ENCODE data around the gene ETF1.

Gene ETF1

DNA sequence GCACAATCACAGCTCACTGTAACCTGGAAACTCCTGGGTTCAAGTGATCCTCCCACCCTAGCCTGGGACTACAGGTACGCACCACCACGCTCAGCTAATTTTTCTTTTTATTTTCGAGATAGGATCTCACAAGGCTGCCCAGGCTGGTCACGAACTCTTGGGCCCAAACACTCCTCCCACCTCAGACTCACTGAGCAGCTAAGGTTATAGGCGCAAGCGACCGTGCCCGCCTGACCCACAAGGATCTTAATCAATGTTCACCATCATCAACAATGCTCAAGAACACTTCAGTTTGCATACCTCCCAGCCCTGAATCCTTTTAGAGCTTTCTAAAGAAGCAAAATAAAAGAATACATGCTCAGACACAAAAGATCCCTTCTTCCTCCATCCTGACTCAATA is 13.2 kb downstream of the ETF1 start:
- H3K4me1 ChIP-seq (ENCODE audit: low read length): no peaks in the 10 kb centered on the region
- H3K4me3 ChIP-seq (ENCODE audit: low read length): no peak overlapping the region
- no peak overlapping the region for H3K9ac ChIP-seq (ENCODE audit: low read length)
- H3K9me2 ChIP-seq (replicated peaks; ENCODE audit: insufficient read depth, low read length): no peaks in the 10 kb centered on the region
- no peaks in the 10 kb centered on the region for H3F3A ChIP-seq (ENCODE audit: insufficient read depth, low read length)
- no peak overlapping the region for H3K27ac ChIP-seq (ENCODE audit: low read length)
- no peaks in the 10 kb centered on the region for H3K27me3 ChIP-seq (replicated peaks; ENCODE audit: insufficient read depth, low read length)
- no peak overlapping the region for H2AFZ ChIP-seq (ENCODE audit: low read length)
- no peak overlapping the region for H3K4me2 ChIP-seq (ENCODE audit: low read depth, low read length)
- H4K20me1 ChIP-seq (ENCODE audit: insufficient read depth, low read length): peaks cover 21% of the 10 kb centered on the region; the same call in 1 of the 2 replicates
- DNase-seq: no peak
- TF ChIP-seq EZH2phosphoT487 (IDR thresholded peaks at IDR 0.05; ENCODE audit: low read length) (no peak), EZH2 (optimal IDR thresholded peaks at IDR 0.05; ENCODE audit: low read depth, low read length) (no peak)
- TF ChIP-seq, protein P1, sequence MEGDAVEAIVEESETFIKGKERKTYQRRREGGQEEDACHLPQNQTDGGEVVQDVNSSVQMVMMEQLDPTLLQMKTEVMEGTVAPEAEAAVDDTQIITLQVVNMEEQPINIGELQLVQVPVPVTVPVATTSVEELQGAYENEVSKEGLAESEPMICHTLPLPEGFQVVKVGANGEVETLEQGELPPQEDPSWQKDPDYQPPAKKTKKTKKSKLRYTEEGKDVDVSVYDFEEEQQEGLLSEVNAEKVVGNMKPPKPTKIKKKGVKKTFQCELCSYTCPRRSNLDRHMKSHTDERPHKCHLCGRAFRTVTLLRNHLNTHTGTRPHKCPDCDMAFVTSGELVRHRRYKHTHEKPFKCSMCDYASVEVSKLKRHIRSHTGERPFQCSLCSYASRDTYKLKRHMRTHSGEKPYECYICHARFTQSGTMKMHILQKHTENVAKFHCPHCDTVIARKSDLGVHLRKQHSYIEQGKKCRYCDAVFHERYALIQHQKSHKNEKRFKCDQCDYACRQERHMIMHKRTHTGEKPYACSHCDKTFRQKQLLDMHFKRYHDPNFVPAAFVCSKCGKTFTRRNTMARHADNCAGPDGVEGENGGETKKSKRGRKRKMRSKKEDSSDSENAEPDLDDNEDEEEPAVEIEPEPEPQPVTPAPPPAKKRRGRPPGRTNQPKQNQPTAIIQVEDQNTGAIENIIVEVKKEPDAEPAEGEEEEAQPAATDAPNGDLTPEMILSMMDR (IDR thresholded peaks at IDR 0.05; ENCODE audit: low read length): no peak
- no peaks in the 10 kb centered on the region for H3K36me3 ChIP-seq (replicated peaks; ENCODE audit: insufficient read depth, low read length)
- H3K79me2 ChIP-seq (ENCODE audit: low read length): peaks cover 98% of the 10 kb centered on the region
- no peaks in the 10 kb centered on the region for H3K9me3 ChIP-seq (replicated peaks; ENCODE audit: insufficient read depth, low read length)

DNA sequence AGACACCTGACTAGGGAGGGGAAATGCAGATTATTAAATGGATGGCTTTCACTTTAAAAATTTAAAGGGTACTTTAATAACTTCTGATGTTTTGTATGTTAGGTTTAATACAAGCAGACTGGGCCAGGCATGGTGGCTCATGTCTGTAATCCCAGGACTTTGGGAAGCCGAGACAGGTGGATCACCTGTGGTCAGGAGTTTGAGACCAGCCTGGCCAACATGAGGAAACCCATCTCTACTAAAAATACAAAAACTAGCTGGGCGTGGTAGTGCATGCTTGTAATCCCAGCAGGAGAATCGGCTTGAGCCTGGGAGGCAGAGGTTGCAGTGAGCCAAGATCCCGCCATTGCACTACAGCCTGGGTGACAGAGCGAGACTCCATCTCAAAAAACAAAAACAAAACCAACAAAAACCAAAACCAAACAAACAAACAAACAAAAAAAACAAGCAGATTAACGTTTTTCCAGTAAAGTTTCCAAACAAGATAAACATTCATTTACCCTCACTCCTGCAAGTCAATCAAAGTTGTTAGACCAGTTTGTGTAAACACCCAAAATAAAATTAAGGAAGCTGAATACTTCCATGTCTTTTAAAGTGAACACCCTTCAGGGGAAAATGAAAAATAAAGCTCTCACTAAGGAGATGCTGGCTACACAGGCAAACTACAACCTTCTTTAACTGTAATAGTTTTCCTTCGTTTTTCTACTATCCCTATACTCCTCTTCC is 14.1 kb downstream of the ETF1 start:
- H4K20me1 ChIP-seq (ENCODE audit: insufficient read depth, low read length): peaks cover 21% of the 10 kb centered on the region; the same call in 1 of the 2 replicates
- H3K4me2 ChIP-seq (ENCODE audit: low read depth, low read length): no peak overlapping the region
- TF ChIP-seq EZH2 (optimal IDR thresholded peaks at IDR 0.05; ENCODE audit: low read depth, low read length) (no peak), EZH2phosphoT487 (IDR thresholded peaks at IDR 0.05; ENCODE audit: low read length) (no peak)
- TF ChIP-seq, protein P1 (IDR thresholded peaks at IDR 0.05; ENCODE audit: low read length): no peak
- H3K9ac ChIP-seq (ENCODE audit: low read length): no peak overlapping the region
- H3K4me1 ChIP-seq (ENCODE audit: low read length): no peaks in the 10 kb centered on the region
- no peak for DNase-seq
- H3K36me3 ChIP-seq (replicated peaks; ENCODE audit: insufficient read depth, low read length): no peaks in the 10 kb centered on the region
- H3K79me2 ChIP-seq (ENCODE audit: low read length): peaks cover 96% of the 10 kb centered on the region
- H2AFZ ChIP-seq (ENCODE audit: low read length): no peak overlapping the region
- H3F3A ChIP-seq (ENCODE audit: insufficient read depth, low read length): no peaks in the 10 kb centered on the region
- no peaks in the 10 kb centered on the region for H3K9me3 ChIP-seq (replicated peaks; ENCODE audit: insufficient read depth, low read length)
- no peak overlapping the region for H3K27ac ChIP-seq (ENCODE audit: low read length)
- H3K4me3 ChIP-seq (ENCODE audit: low read length): no peak overlapping the region
- no peaks in the 10 kb centered on the region for H3K27me3 ChIP-seq (replicated peaks; ENCODE audit: insufficient read depth, low read length)
- H3K9me2 ChIP-seq (replicated peaks; ENCODE audit: insufficient read depth, low read length): no peaks in the 10 kb centered on the region

DNA sequence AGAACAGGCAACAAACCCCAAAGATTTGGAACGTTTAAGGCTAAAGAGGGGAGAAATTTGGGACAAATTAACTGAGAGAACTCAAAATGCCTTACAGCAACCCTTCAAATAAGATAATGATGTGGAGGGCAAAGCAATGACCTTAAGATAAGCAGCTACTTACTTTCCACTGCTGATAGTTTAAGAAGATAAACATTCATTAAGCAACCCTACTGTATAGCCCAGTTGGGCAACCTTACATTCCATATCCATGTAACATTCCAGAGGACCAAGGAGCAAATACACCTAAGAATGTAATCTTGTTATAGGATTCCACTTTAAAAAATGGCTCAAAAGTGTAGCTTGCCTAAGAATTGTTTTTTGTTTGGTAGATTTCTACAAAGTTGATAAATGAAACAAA is 14.8 kb downstream of the ETF1 start:
- TF ChIP-seq EZH2phosphoT487 (IDR thresholded peaks at IDR 0.05; ENCODE audit: low read length) (no peak), EZH2 (optimal IDR thresholded peaks at IDR 0.05; ENCODE audit: low read depth, low read length) (no peak)
- TF ChIP-seq, protein P1 (IDR thresholded peaks at IDR 0.05; ENCODE audit: low read length): no peak
- Histone ChIP-seq H3K9me2 (replicated peaks; ENCODE audit: insufficient read depth, low read length) (no peaks in the 10 kb centered on the region), H3F3A (ENCODE audit: insufficient read depth, low read length) (no peaks in the 10 kb centered on the region), H3K79me2 (ENCODE audit: low read length) (peaks cover 96% of the 10 kb centered on the region), H3K9me3 (replicated peaks; ENCODE audit: insufficient read depth, low read length) (no peaks in the 10 kb centered on the region), H4K20me1 (ENCODE audit: insufficient read depth, low read length) (peaks cover 21% of the 10 kb centered on the region; the same call in 1 of the 2 replicates), H3K4me2 (ENCODE audit: low read depth, low read length) (no peak overlapping the region), H3K36me3 (replicated peaks; ENCODE audit: insufficient read depth, low read length) (no peaks in the 10 kb centered on the region), H2AFZ (ENCODE audit: low read length) (no peak overlapping the region), H3K4me1 (ENCODE audit: low read length) (no peaks in the 10 kb centered on the region), H3K9ac (ENCODE audit: low read length) (no peak overlapping the region), H3K27me3 (replicated peaks; ENCODE audit: insufficient read depth, low read length) (no peaks in the 10 kb centered on the region), H3K27ac (ENCODE audit: low read length) (no peak overlapping the region), H3K4me3 (ENCODE audit: low read length) (no peak overlapping the region)
- DNase-seq: no peak

Data from MM.1S (cell line).